ENCODE measurements around the gene SLC41A1. TPM values are rescaled to one million over a fixed set of nuclear protein-coding genes. Genes with fewer than 3 reads are reported as not detected.

SLC41A1 gene
- total RNA-seq, 2 experiments from 2014 or later = 31.5 to 31.6 TPM

DNA sequence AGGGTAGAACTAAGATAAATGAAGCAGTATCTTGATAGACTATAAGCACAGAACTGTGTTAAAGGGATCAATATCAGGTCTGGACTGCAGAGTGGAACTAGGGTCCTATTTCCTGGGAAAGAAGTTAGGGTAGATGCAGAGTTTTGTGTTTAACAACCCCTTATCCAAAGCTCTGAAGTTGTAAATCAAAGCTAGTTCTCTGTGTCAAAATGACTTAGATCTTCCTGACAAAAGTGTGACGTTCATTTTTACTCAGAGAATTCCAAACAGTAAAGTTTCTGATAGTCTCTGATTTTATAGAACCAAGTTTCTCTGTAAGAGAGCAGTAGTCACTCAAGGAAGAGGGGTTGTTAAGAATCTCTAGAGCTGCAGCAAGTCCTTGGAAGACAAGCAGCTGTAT is 71.3 kb downstream of the SLC41A1 start:
- no peaks in the 10 kb centered on the region for H3K27me3 Mint-ChIP-seq
- peaks cover 47% of the 10 kb centered on the region for H3K4me1 Mint-ChIP-seq
- DNase-seq = no peak
- H3K36me3 Mint-ChIP-seq = peaks cover 22% of the 10 kb centered on the region
- no peaks in the 10 kb centered on the region for H3K9me3 Mint-ChIP-seq
- H3K4me3 Mint-ChIP-seq = no peak overlapping the region
- peak overlapping the region; percentile 38 for H3K27ac Mint-ChIP-seq

DNA sequence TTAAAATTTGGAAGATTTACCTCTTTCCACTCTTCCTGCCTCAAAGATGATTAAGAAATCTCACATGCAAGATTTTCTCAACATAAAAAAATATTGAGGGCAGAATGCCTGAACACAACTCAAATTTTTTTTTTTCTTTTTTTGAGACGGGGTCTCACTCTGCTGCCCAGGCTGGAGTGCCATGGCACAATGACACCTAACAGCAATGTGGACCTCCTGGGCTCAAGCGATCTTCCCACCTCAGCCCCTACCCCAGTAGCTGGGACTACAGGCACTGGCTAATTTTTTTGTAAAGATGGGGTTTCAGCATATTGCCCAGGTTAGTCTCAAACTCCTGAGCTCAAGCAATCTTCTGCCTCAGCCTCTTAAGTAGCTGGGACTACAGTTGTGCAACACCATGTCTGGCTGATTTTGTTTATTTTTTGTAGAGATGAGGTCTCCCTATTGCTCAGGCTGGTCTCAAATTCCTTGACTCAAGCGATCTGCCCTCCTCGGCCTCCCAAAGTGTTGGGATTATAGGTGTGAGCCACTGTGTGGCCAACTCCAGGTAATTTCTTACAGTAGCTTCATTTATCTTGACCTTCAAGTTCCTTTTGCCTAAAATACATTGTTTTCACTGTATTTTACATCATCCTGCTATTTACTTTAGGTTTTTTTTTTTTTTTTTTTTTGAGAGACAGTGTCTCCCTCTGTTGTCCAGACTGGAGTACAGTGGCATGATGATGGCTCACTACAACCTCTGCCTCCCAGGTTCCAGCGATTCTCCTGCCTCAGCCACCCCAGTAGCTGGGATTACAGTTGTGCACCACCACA is 73.4 kb downstream of the SLC41A1 start:
- no peak for DNase-seq
- Mint-ChIP-seq H3K27me3 (no peaks in the 10 kb centered on the region), H3K9me3 (no peaks in the 10 kb centered on the region), H3K4me1 (peaks cover 44% of the 10 kb centered on the region), H3K27ac (no peak overlapping the region), H3K36me3 (peaks cover 26% of the 10 kb centered on the region), H3K4me3 (no peak overlapping the region)

Other genes starting within 250 kb of the SLC41A1 start
- gene ELK4, start 181.2 kb downstream of the SLC41A1 start, total RNA-seq = 10 to 100 TPM; 71.0 to 76.9 TPM
- gene SLC45A3, start 132.7 kb downstream of the SLC41A1 start, total RNA-seq = under 1 TPM; 0.44 to 0.45 TPM
- 100 to 1,000 TPM; 174 TPM for gene NUCKS1, start 63.0 kb downstream of the SLC41A1 start, total RNA-seq
- gene RAB29, start 37.7 kb downstream of the SLC41A1 start, total RNA-seq = 10 to 100 TPM; 31.0 to 31.7 TPM
- gene PM20D1, start 36.9 kb upstream of the SLC41A1 start, total RNA-seq = under 1 TPM; 0.20 to 0.25 TPM
- not detected for gene SLC26A9, start 130.3 kb upstream of the SLC41A1 start, total RNA-seq
- not detected for gene RAB7B, start 190.2 kb upstream of the SLC41A1 start, total RNA-seq
- gene CTSE, start 210.7 kb upstream of the SLC41A1 start, total RNA-seq = not detected
- not detected for gene RHEX, start 240.0 kb upstream of the SLC41A1 start, total RNA-seq